Measurements from ENCODE around the gene ACTMAP.

GRCh38 chr19:40721936-40722661, 28.2 kb downstream of the ACTMAP start:
- TF ChIP-seq CTCF (IDR thresholded peaks at IDR 0.05) (no peak), POLR2A (IDR thresholded peaks at IDR 0.05) (no peak)

All from heart left ventricle (tissue), 13 donors.